Measurements from ENCODE around the gene SGCA.

DNA sequence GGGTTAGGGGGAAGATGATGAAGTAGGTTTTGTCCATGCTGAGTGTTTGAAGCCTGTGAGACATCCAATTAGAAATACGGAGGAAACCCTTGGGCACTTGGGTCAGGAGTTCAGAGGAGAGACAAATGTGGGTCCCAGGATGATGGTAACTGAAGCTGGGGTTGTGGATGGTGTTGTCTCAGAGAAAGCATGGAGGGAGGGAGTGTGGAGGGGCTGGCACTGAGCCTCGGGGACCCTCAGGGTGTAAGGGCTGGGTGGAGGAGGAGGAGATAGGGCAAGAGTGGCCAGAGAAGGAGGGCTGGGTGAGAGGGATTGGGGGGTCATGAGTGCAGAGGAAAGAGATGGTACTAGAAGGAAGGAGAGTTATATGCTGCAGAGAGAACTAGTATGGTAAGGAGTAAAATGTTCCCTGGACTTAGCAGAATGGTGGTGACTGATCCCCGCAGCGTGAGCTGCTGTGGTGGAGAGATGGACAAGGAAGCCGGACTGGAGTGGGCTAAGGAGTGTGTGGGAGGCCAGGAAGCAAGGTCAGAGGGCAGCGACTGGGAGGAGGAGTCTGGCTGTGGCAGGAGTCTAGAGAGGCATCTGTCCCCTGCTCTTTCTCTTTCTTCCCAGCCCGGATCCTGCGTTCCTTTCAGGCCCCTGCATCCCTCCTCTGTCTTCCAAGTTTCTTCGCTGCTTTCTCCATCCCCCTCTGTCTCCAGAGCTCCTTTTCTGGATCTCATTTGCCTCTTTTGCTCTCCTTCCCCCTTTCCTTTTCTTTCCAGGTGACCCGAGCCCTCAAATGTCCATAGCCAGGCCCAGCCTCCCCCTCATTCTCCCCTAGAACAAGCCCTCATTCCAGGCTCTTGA lies 39.5 kb downstream of the SGCA start:
- TF ChIP-seq POLR2AphosphoS5 (IDR thresholded peaks at IDR 0.05) (no peak), EP300 (IDR thresholded peaks at IDR 0.05) (no peak), POLR2A (IDR thresholded peaks at IDR 0.05; ENCODE audit: low read depth) (no peak)
- TF ChIP-seq, protein P1, sequence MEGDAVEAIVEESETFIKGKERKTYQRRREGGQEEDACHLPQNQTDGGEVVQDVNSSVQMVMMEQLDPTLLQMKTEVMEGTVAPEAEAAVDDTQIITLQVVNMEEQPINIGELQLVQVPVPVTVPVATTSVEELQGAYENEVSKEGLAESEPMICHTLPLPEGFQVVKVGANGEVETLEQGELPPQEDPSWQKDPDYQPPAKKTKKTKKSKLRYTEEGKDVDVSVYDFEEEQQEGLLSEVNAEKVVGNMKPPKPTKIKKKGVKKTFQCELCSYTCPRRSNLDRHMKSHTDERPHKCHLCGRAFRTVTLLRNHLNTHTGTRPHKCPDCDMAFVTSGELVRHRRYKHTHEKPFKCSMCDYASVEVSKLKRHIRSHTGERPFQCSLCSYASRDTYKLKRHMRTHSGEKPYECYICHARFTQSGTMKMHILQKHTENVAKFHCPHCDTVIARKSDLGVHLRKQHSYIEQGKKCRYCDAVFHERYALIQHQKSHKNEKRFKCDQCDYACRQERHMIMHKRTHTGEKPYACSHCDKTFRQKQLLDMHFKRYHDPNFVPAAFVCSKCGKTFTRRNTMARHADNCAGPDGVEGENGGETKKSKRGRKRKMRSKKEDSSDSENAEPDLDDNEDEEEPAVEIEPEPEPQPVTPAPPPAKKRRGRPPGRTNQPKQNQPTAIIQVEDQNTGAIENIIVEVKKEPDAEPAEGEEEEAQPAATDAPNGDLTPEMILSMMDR (IDR thresholded peaks at IDR 0.05): no peak

Data from esophagus muscularis mucosa (tissue), 4 donors.